Stomach (tissue), 9 donors: ENCODE measurements around the gene SSC5D. TPM values are rescaled to one million over a fixed set of nuclear protein-coding genes. Genes with fewer than 3 reads are reported as not detected.
A peak's percentile ranks its signal among the peaks of the same experiment; 100 is the strongest.

Experiments used
- DNase-seq, 2 donors: peaks; one replicate each; pipeline versions ENCODE4 v3.0.0 to v3.0.0-alpha.2; 2013 to 2019
- H3K27ac ChIP-seq, 5 donors: fragments of 200-600 bp in 4 of 5; sonication (generic) in 4 of 5; one replicate each; pipeline ENCODE4 v1.5.1; 2013 to 2019; ENCODE audit warnings: mild to moderate bottlenecking in 1 of 5, moderate library complexity in 1 of 5
- H3K27me3 ChIP-seq, 3 donors: fragments of 200-600 bp; sonication (generic); one replicate each; pipeline ENCODE4 v1.5.1; 2017 to 2019; ENCODE audit warnings: mixed run types in 1 of 3
- H3K36me3 ChIP-seq, 4 donors: fragments of 200-600 bp; sonication (generic); 1 replicate in 3 of 4; 2 replicates in 1 of 4; pipeline ENCODE4 v1.5.1; 2016 to 2019
- H3K4me1 ChIP-seq, 4 donors: fragments of 200-600 bp; sonication (generic); one replicate each; pipeline ENCODE4 v1.5.1; 2016 to 2019
- H3K4me3 ChIP-seq, 4 donors: fragments of 200-600 bp; sonication (generic) in 3 of 4; one replicate each; pipeline ENCODE4 v1.5.1; 2016 to 2019; ENCODE audit warnings: mild to moderate bottlenecking in 1 of 4
- H3K9me3 ChIP-seq, 4 donors: fragments of 200-600 bp; sonication (generic); one replicate each; pipeline ENCODE4 v1.5.1; 2016 to 2019
- EP300 ChIP-seq: sonication (generic); formaldehyde crosslinking; IDR thresholded peaks from one replicate; pipeline ENCODE4 v1.6.1; 2017; ENCODE audit warnings: antibody characterized with exemption
- POLR2A ChIP-seq, 4 donors: fragments of 450-650 bp; IDR thresholded peaks; one replicate each; pipeline ENCODE4 v1.6.1; 2016; ENCODE audit warnings: antibody characterized with exemption in 4 of 4, control low read depth in 2 of 4, mild to moderate bottlenecking in 1 of 4, moderate library complexity in 1 of 4
- POLR2AphosphoS5 ChIP-seq, 3 donors: sonication (generic); formaldehyde crosslinking; IDR thresholded peaks; one replicate each; pipeline ENCODE4 v1.6.1; 2016; ENCODE audit warnings: antibody characterized with exemption in 3 of 3
- WGBS, 5 donors: extraction: QIAGEN DNeasy Blood & Tissue Kit in 3 of 5; methylation state at CpG; one replicate each; pipeline versions ENCODE4 v1.1.5 to v1.1.7; 2013 to 2018; 5-methylcytosine and 5-hydroxymethylcytosine counted together
- intact Hi-C: fragments of 100-400 bp; cut with DNase I; formaldehyde crosslinking; loops from one replicate; pipeline ENCODE4 v1.15.1; 2023; ENCODE audit warnings: low total_unique reads
- polyA plus RNA-seq, 3 donors: library from polyadenylated mRNA; stranded (reverse); fragments of 200-250 nt; gene quantifications; one replicate each; pipeline ENCODE4 v1.2.3, GENCODE V29; 2013
- total RNA-seq, 5 donors: library from RNA; depleted of rRNA; stranded (reverse); fragments of >200 nt; gene quantifications; one replicate each; pipeline versions ENCODE4 v1.1.0 to v1.2.3, GENCODE V29; 2014 to 2016
- TF ChIP-seq, protein P1 (sequence below), 7 experiments: fragments of 450-650 bp in 4 of 7; fragments of 200-600 bp in 3 of 7; sonication (generic) in 3 of 7; IDR thresholded peaks; one replicate each; pipeline ENCODE4 v1.5.1; 2016 to 2019; ENCODE audit warnings: antibody characterized with exemption in 7 of 7, control low read depth in 2 of 7, mild to moderate bottlenecking in 1 of 7
- donor health status: healthy with polysubstance abuse.
- donor health status: Bipolar disorder and iron deficiency.
- donor health status: healthy.

The SSC5D gene
- total and polyA plus RNA-seq, 8 donors = 0.46 to 15.1 (median 2.2) TPM; not detected in 1

DNA sequence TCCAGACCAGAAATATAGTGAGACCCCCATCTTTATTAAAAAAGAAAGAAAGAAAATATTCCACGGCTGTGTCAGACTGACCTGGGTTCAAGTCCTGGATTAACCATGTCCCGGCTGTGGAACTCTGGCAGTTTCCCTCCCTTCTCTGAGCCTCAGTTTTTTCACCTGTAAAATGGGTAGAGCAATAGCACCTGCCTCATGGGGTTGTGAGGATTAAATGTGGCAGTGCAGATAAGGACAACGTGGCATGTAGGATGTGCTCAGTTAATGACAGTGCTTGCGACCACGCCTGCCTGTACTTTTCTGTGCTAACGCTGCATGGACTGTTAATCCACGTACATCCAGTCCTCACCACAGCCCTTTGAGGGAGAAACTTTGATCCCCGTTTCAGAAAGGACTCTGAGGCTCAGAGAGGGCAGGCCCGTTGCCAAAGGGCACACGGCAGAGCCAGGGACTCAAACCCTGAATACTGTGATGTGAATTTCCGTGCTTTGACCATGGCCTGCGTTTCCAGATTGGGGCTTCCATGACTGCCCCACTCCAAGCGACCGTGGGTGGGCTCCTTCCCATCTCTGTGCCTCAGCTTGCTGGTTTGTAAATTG is 32.6 kb downstream of the SSC5D start:
- H3K27me3 ChIP-seq = peaks cover 0 to 5% (median 0%) of the 10 kb centered on the region in 3 donors
- TF ChIP-seq EP300 (no peak), POLR2A (IDR thresholded peaks at IDR 0.05) (no peak), POLR2AphosphoS5 (IDR thresholded peaks at IDR 0.05) (no peak)
- TF ChIP-seq, protein P1, sequence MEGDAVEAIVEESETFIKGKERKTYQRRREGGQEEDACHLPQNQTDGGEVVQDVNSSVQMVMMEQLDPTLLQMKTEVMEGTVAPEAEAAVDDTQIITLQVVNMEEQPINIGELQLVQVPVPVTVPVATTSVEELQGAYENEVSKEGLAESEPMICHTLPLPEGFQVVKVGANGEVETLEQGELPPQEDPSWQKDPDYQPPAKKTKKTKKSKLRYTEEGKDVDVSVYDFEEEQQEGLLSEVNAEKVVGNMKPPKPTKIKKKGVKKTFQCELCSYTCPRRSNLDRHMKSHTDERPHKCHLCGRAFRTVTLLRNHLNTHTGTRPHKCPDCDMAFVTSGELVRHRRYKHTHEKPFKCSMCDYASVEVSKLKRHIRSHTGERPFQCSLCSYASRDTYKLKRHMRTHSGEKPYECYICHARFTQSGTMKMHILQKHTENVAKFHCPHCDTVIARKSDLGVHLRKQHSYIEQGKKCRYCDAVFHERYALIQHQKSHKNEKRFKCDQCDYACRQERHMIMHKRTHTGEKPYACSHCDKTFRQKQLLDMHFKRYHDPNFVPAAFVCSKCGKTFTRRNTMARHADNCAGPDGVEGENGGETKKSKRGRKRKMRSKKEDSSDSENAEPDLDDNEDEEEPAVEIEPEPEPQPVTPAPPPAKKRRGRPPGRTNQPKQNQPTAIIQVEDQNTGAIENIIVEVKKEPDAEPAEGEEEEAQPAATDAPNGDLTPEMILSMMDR (IDR thresholded peaks at IDR 0.05) = no peak
- H3K27ac ChIP-seq = no peak overlapping the region
- H3K36me3 ChIP-seq = no peaks in the 10 kb centered on the region
- DNase-seq = no peak
- 70 to 81% (median 76%) methylated on average over 12 to 14 of the region's 14 CpGs for WGBS, 5 donors
- H3K4me1 ChIP-seq = peaks cover 8 to 30% (median 22%) of the 10 kb centered on the region in 4 donors
- H3K4me3 ChIP-seq = no peak overlapping the region
- intact Hi-C loops = no loop called here
- no peaks in the 10 kb centered on the region for H3K9me3 ChIP-seq

DNA sequence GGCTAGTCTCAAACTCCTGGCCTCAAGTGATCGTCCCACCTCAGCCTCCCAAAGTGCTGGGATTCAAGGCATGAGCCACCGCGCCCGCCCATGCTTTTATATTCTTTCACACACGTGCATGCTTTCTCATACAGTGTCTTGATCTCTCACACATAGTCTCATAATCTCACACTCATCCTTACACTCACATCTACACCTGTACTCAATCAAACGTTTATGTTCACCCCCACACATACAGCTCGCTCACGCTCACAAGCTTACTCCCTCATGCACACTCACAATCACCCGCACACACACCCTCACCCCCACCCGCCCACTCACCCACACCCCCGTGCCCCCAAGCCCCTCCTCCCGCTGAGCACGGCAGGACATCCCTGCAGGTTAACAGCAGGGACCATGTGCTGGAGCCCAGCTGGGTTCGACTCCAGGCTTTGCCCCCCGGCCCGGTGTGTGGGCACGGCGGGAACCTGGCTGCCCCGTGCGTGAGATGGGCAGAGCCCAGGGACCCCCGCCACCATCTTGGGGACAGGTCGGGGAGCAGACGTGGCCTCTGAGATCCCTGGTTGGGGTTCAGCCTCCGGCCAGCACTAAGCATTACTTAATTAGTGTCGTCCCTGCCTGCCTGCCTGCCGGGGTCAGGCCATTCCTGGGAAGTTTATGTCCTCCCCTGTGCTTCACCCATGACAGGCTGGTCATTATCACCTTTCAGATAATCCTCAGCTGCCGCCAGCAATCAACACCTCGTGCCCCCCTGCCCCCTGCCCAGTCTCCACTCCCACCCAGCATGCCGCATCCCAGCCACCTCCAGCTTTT is 37.3 kb downstream of the SSC5D start:
- no peak for TF ChIP-seq POLR2AphosphoS5 (IDR thresholded peaks at IDR 0.05)
- no peak for TF ChIP-seq EP300
- TF ChIP-seq, protein P1 (IDR thresholded peaks at IDR 0.05) = no peak
- no peak for TF ChIP-seq POLR2A (IDR thresholded peaks at IDR 0.05)
- H3K4me1 ChIP-seq = peaks cover 12 to 39% (median 22%) of the 10 kb centered on the region in 4 donors
- H3K9me3 ChIP-seq = no peaks in the 10 kb centered on the region
- DNase-seq = no peak
- H3K27me3 ChIP-seq = peaks cover 0 to 31% (median 0%) of the 10 kb centered on the region in 3 donors
- intact Hi-C loops = no loop called here
- no peaks in the 10 kb centered on the region for H3K36me3 ChIP-seq
- WGBS, 5 donors = 45 to 60% (median 56%) methylated on average over 19 to 29 of the region's 29 CpGs
- peak overlapping the region in 1 of 4 donors; percentile 4 for H3K4me3 ChIP-seq
- no peak overlapping the region for H3K27ac ChIP-seq

DNA sequence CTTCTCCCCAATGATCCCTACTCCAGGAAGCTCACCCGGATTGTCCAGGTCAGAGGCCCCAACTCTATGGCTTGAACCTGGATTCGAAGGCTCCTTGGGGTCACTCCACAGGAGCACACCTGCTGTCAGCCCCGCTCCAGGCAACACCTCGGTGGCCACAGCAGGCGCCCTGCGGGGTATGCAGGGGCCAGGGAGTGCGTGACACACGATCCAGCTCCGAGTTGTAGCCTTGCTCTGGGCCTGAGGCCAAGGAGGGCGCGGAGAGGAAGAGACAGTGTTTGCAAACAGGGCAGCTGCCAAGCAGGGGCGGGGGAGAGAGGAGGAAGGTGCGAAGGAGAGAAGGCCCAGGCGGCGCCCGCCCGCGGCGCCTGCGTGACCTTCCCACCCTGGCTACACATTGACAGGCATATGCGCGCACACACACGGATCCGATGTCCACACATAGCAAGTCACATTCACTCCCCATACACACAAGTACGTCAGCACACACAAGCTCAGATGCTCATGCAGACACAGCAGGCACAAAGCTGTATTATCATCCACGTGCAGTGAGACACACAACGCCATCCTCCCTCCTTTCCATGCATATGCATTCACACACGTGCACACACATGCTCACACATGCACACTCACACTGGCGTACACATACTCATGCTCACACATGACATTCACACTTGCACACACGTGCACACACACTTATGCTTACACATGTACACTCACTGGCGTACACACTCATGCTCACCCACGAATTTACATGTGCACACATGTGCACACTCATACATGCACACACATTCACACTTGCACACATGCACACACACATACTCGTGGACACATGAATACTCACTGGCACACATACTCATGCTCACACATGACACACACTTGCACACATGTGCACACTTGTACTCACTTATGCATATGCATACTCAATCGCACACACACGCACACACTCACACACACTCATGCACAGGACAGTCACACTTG is 38.3 kb downstream of the SSC5D start:
- WGBS, 5 donors = 23 to 33% (median 25%) methylated on average over 34 to 35 of the region's 35 CpGs
- H3K27ac ChIP-seq = peak overlapping the region in 3 of 5 donors; percentile 24 to 59 (median 42)
- H3K4me1 ChIP-seq = peaks cover 11 to 34% (median 18%) of the 10 kb centered on the region in 4 donors
- no peak overlapping the region for H3K4me3 ChIP-seq
- H3K9me3 ChIP-seq = no peaks in the 10 kb centered on the region
- intact Hi-C loops = no loop called here
- no peaks in the 10 kb centered on the region for H3K36me3 ChIP-seq
- DNase-seq = peak; percentile 91 to 93
- TF ChIP-seq EP300 = no peak
- TF ChIP-seq POLR2AphosphoS5 (IDR thresholded peaks at IDR 0.05) = peak in 1 of 3 donors; percentile 43
- H3K27me3 ChIP-seq = peaks cover 0 to 37% (median 0%) of the 10 kb centered on the region in 3 donors

DNA sequence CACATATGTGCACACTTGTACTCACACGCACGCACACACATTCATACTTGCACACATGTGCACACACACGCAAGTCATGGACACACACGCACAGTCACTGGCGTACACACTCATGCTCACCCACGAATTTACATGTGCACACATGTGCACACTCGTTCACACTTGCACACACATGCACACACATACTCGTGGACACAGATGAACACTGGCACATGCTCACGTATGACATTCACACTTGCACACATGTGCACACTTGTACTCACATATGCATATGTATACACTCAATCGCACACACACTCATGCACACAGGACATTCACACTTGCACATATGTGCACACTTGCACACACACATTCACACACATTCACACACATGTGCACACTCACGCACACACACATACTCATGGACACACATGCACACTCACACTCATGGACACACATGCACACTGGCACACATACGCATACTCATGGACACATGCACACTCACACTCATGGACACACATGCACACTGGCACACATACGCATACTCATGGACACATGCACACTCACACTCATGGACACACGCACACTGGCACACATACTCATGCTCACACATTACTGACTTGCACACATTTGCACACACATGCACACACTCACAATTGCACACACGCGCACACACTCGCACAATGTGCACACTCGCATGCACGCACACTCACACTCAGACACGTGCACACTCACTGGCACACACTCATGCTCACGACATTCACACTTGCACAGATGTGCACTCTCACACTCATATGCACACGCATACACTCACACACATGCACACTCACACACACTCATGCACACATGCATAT is 39.2 kb downstream of the SSC5D start:
- Histone ChIP-seq H3K36me3 (no peaks in the 10 kb centered on the region), H3K4me1 (peaks cover 8 to 26% (median 15%) of the 10 kb centered on the region in 4 donors), H3K4me3 (no peak overlapping the region), H3K27ac (no peak overlapping the region), H3K9me3 (no peaks in the 10 kb centered on the region), H3K27me3 (peaks cover 0 to 37% (median 0%) of the 10 kb centered on the region in 3 donors)
- TF ChIP-seq EP300 (no peak), POLR2A (IDR thresholded peaks at IDR 0.05) (no peak), POLR2AphosphoS5 (IDR thresholded peaks at IDR 0.05) (no peak)
- TF ChIP-seq, protein P1 (IDR thresholded peaks at IDR 0.05) = no peak
- WGBS, 5 donors = 79 to 90% (median 81%) methylated on average over 21 to 22 of the region's 22 CpGs
- intact Hi-C loops = no loop called here
- no peak for DNase-seq
